ENCODE measurements around the gene CLPX. TPM values are rescaled to one million over a fixed set of nuclear protein-coding genes. Genes with fewer than 3 reads are reported as not detected.

Gene CLPX
- total RNA-seq, 1 donor from 2014 or later: 46.4 TPM

- no peak for TF ChIP-seq POLR2A (IDR thresholded peaks at IDR 0.05)
- no peak for TF ChIP-seq CTCF (IDR thresholded peaks at IDR 0.05)
- TF ChIP-seq POLR2AphosphoS5 (IDR thresholded peaks at IDR 0.05; ENCODE audit: insufficient read depth in 1 of 2, low read depth in 1 of 2): no peak
- H3K27me3 ChIP-seq: no peaks in the 10 kb centered on the region
- DNase-seq (ENCODE audit: extremely low spot score in 2 of 2): no peak
Measured at GRCh38 chr15:65226221-65226620, 41.1 kb upstream of the CLPX start.

GRCh38 chr15:65223996-65224395 lies 38.9 kb upstream of the CLPX start:
- intact Hi-C loops (cut with DNase I): no loop called here
- H3K27ac ChIP-seq: no peak overlapping the region
- no peak for DNase-seq (ENCODE audit: extremely low spot score in 2 of 2)
- no peaks in the 10 kb centered on the region for H3K27me3 ChIP-seq
- TF ChIP-seq POLR2AphosphoS5 (IDR thresholded peaks at IDR 0.05; ENCODE audit: insufficient read depth in 1 of 2, low read depth in 1 of 2): no peak
- no peak for TF ChIP-seq CTCF (IDR thresholded peaks at IDR 0.05)
- no peak for TF ChIP-seq POLR2A (IDR thresholded peaks at IDR 0.05)
- H3K36me3 ChIP-seq: no peaks in the 10 kb centered on the region
- H3K9me3 ChIP-seq: no peaks in the 10 kb centered on the region
- no peaks in the 10 kb centered on the region for H3K4me1 ChIP-seq
- H3K4me3 ChIP-seq: no peak overlapping the region

More at GRCh38 chr15:65226221-65226620, 41.1 kb upstream of the CLPX start:
- Histone ChIP-seq H3K9me3 (no peaks in the 10 kb centered on the region), H3K27ac (no peak overlapping the region), H3K4me1 (no peaks in the 10 kb centered on the region), H3K4me3 (no peak overlapping the region), H3K36me3 (no peaks in the 10 kb centered on the region)
- intact Hi-C loops (cut with DNase I): no loop called here

GRCh38 chr15:65222891-65223290 lies 37.7 kb upstream of the CLPX start:
- intact Hi-C loops (cut with DNase I): no loop called here
- no peaks in the 10 kb centered on the region for H3K36me3 ChIP-seq
- H3K4me3 ChIP-seq: no peak overlapping the region
- DNase-seq (ENCODE audit: extremely low spot score in 2 of 2): no peak
- no peaks in the 10 kb centered on the region for H3K4me1 ChIP-seq
- no peaks in the 10 kb centered on the region for H3K9me3 ChIP-seq
- H3K27ac ChIP-seq: no peak overlapping the region
- no peaks in the 10 kb centered on the region for H3K27me3 ChIP-seq
- TF ChIP-seq POLR2A (IDR thresholded peaks at IDR 0.05) (no peak), CTCF (IDR thresholded peaks at IDR 0.05) (no peak), POLR2AphosphoS5 (IDR thresholded peaks at IDR 0.05; ENCODE audit: insufficient read depth in 1 of 2, low read depth in 1 of 2) (no peak)

GRCh38 chr15:65221697-65222096 lies 36.6 kb upstream of the CLPX start:
- Histone ChIP-seq H3K36me3 (no peaks in the 10 kb centered on the region), H3K27ac (no peak overlapping the region), H3K9me3 (no peaks in the 10 kb centered on the region), H3K4me3 (no peak overlapping the region), H3K4me1 (no peaks in the 10 kb centered on the region), H3K27me3 (no peaks in the 10 kb centered on the region)
- TF ChIP-seq POLR2A (IDR thresholded peaks at IDR 0.05) (no peak), POLR2AphosphoS5 (IDR thresholded peaks at IDR 0.05; ENCODE audit: insufficient read depth in 1 of 2, low read depth in 1 of 2) (no peak), CTCF (IDR thresholded peaks at IDR 0.05) (no peak)
- no peak for DNase-seq (ENCODE audit: extremely low spot score in 2 of 2)
- intact Hi-C loops (cut with DNase I): no loop called here

GRCh38 chr15:65219137-65219536 lies 34.0 kb upstream of the CLPX start:
- Histone ChIP-seq H3K9me3 (no peaks in the 10 kb centered on the region), H3K27me3 (no peaks in the 10 kb centered on the region), H3K36me3 (no peaks in the 10 kb centered on the region), H3K4me3 (no peak overlapping the region), H3K4me1 (no peaks in the 10 kb centered on the region), H3K27ac (no peak overlapping the region)
- TF ChIP-seq POLR2AphosphoS5 (IDR thresholded peaks at IDR 0.05; ENCODE audit: insufficient read depth in 1 of 2, low read depth in 1 of 2) (no peak), POLR2A (IDR thresholded peaks at IDR 0.05) (no peak), CTCF (IDR thresholded peaks at IDR 0.05) (no peak)
- intact Hi-C loops (cut with DNase I): no loop called here
- no peak for DNase-seq (ENCODE audit: extremely low spot score in 2 of 2)
